ENCODE measurements around the gene KRTAP12-2. TPM values are rescaled to one million over a fixed set of nuclear protein-coding genes. Genes with fewer than 3 reads are reported as not detected.
"Not testable (repeated sequence)": the region's sequence is repeated elsewhere in the genome, so short reads cannot be mapped to it uniquely, and the experiment has no call there.

Gene KRTAP12-2
- total RNA-seq, 1 donor = not detected

- no peak for DNase-seq (ENCODE audit: insufficient read length, low spot score, missing footprints)
- no peak for TF ChIP-seq CTCF (IDR thresholded peaks at IDR 0.05; ENCODE audit: extremely low read depth, low read depth, low read length)
- H3K4me1 ChIP-seq (ENCODE audit: insufficient read depth, low read length) = no peaks in the 10 kb centered on the region
These were observed 37.9 kb downstream of the KRTAP12-2 start for GRCh38 chr21:44628707-44629391.

GRCh38 chr21:44627831-44628233 lies 38.9 kb downstream of the KRTAP12-2 start:
- DNase-seq (ENCODE audit: insufficient read length, low spot score, missing footprints); H2AFZ ChIP-seq (ENCODE audit: low read length); H3K4me1 ChIP-seq (ENCODE audit: insufficient read depth, low read length); H3K36me3 ChIP-seq (ENCODE audit: insufficient read depth, low read length); H3K4me2 ChIP-seq (ENCODE audit: insufficient read depth, low read length); H3K9me3 ChIP-seq (ENCODE audit: low read depth, low read length); H3K27ac ChIP-seq (ENCODE audit: low read depth, low read length); H4K20me1 ChIP-seq (ENCODE audit: insufficient read depth, low read length); H3K4me3 ChIP-seq (ENCODE audit: insufficient read depth, low read length); H3K79me2 ChIP-seq (ENCODE audit: insufficient read depth, low read length); H3K27me3 ChIP-seq (ENCODE audit: insufficient read depth, low read length): not testable (repeated sequence)

More at GRCh38 chr21:44628707-44629391, 37.9 kb downstream of the KRTAP12-2 start:
- H3K4me3 ChIP-seq (ENCODE audit: insufficient read depth, low read length) = no peak overlapping the region
- H2AFZ ChIP-seq (ENCODE audit: low read length) = no peak overlapping the region
- no peak overlapping the region for H3K27ac ChIP-seq (ENCODE audit: low read depth, low read length)
- no peaks in the 10 kb centered on the region for H3K36me3 ChIP-seq (ENCODE audit: insufficient read depth, low read length)
- no peaks in the 10 kb centered on the region for H3K79me2 ChIP-seq (ENCODE audit: insufficient read depth, low read length)
- no peaks in the 10 kb centered on the region for H3K9me3 ChIP-seq (ENCODE audit: low read depth, low read length)
- no peaks in the 10 kb centered on the region for H4K20me1 ChIP-seq (ENCODE audit: insufficient read depth, low read length)
- H3K27me3 ChIP-seq (ENCODE audit: insufficient read depth, low read length) = no peaks in the 10 kb centered on the region
- H3K4me2 ChIP-seq (ENCODE audit: insufficient read depth, low read length) = no peak overlapping the region

DNA sequence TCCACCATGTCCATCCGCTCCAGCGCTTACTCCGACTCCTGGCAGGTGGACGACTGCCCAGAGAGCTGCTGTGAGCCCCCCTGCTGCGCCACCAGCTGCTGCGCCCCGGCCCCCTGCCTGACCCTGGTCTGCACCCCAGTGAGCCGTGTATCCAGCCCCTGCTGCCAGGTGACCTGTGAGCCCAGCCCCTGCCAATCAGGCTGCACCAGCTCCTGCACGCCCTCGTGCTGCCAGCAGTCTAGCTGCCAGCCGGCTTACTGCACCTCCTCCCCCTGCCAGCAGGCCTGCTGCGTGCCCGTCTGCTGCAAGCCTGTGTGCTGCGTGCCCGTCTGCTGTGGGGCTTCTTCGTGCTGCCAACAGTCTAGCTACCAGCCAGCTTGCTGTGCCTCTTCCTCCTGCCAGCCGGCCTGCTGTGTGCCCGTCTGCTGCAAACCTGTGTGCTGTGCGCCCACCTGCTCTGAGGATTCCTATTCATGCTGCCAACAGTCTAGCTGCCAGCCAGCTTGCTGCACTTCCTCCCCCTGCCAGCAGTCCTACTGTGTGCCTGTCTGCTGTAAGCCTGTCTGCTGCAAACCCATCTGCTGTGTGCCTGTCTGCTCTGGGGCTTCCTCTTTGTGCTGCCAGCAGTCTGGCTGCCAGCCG lies 39.4 kb downstream of the KRTAP12-2 start:
- not testable (repeated sequence) for H2AFZ ChIP-seq (ENCODE audit: low read length); DNase-seq (ENCODE audit: insufficient read length, low spot score, missing footprints); H3K4me2 ChIP-seq (ENCODE audit: insufficient read depth, low read length); H3K79me2 ChIP-seq (ENCODE audit: insufficient read depth, low read length); H3K36me3 ChIP-seq (ENCODE audit: insufficient read depth, low read length); H3K27ac ChIP-seq (ENCODE audit: low read depth, low read length); H3K9me3 ChIP-seq (ENCODE audit: low read depth, low read length); H3K27me3 ChIP-seq (ENCODE audit: insufficient read depth, low read length); H3K4me3 ChIP-seq (ENCODE audit: insufficient read depth, low read length); H3K4me1 ChIP-seq (ENCODE audit: insufficient read depth, low read length); H4K20me1 ChIP-seq (ENCODE audit: insufficient read depth, low read length)

DNA sequence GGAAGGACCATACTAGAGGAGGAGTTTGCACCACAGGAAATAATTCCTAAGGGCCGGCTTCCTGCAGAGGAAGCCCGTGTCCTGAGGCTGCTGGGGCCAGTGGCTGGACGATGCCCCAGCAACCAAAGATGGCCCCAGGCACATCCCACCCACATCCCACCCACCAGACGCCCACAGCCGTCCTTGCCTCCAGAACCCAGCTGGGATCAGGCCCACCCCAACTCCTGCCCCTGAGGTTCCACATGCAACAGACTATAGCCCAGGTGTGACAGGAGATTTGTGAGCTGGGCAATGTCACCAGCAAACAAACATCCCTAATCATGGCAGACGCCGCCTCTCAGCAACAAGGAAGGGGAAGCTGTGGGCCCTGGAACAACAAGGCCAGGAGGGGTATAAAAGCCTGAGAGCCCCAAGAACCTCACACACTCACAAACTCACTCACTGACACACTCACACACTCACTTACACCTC lies 40.0 kb downstream of the KRTAP12-2 start, which contains the start of gene KRTAP10-9:
Gene KRTAP10-9, plus strand, starts transcription at position 421 of the 471 bp plus-strand sequence. CDS start 79 bp downstream, outside the sequence.
- no peak within 1 kb of the TSS for H3K4me3 ChIP-seq (ENCODE audit: insufficient read depth, low read length)
- H3K36me3 ChIP-seq (ENCODE audit: insufficient read depth, low read length) = no peaks in the 10 kb centered on the region
- no peaks in the 10 kb centered on the region for H3K79me2 ChIP-seq (ENCODE audit: insufficient read depth, low read length)
- no peak within 1 kb of the TSS for H3K4me2 ChIP-seq (ENCODE audit: insufficient read depth, low read length)
- no peak within 1 kb of the TSS for H3K27ac ChIP-seq (ENCODE audit: low read depth, low read length)
- no peaks in the 10 kb centered on the region for H4K20me1 ChIP-seq (ENCODE audit: insufficient read depth, low read length)
- H3K27me3 ChIP-seq (ENCODE audit: insufficient read depth, low read length) = no peaks in the 10 kb centered on the region
- DNase-seq (ENCODE audit: insufficient read length, low spot score, missing footprints) = no peak
- no peaks in the 10 kb centered on the region for H3K4me1 ChIP-seq (ENCODE audit: insufficient read depth, low read length)
- no peak within 1 kb of the TSS for H2AFZ ChIP-seq (ENCODE audit: low read length)
- H3K9me3 ChIP-seq (ENCODE audit: low read depth, low read length) = no peaks in the 10 kb centered on the region
- TF ChIP-seq CTCF (IDR thresholded peaks at IDR 0.05; ENCODE audit: extremely low read depth, low read depth, low read length) = no peak

- Histone ChIP-seq H4K20me1 (ENCODE audit: insufficient read depth, low read length) (no peaks in the 10 kb centered on the region), H3K79me2 (ENCODE audit: insufficient read depth, low read length) (no peaks in the 10 kb centered on the region)
These were observed 40.5 kb downstream of the KRTAP12-2 start for GRCh38 chr21:44626262-44626661.

More at GRCh38 chr21:44626262-44626661, 40.5 kb downstream of the KRTAP12-2 start:
- Histone ChIP-seq H3K4me2 (ENCODE audit: insufficient read depth, low read length) (no peak overlapping the region), H3K36me3 (ENCODE audit: insufficient read depth, low read length) (no peaks in the 10 kb centered on the region), H2AFZ (ENCODE audit: low read length) (no peak overlapping the region), H3K27me3 (ENCODE audit: insufficient read depth, low read length) (no peaks in the 10 kb centered on the region), H3K4me3 (ENCODE audit: insufficient read depth, low read length) (no peak overlapping the region), H3K9me3 (ENCODE audit: low read depth, low read length) (no peaks in the 10 kb centered on the region), H3K4me1 (ENCODE audit: insufficient read depth, low read length) (no peaks in the 10 kb centered on the region), H3K27ac (ENCODE audit: low read depth, low read length) (no peak overlapping the region)
- no peak for DNase-seq (ENCODE audit: insufficient read length, low spot score, missing footprints)
- no peak for TF ChIP-seq CTCF (IDR thresholded peaks at IDR 0.05; ENCODE audit: extremely low read depth, low read depth, low read length)
